Measurements from ENCODE around the gene TEKTIP1. TPM values are rescaled to one million over a fixed set of nuclear protein-coding genes. Genes with fewer than 3 reads are reported as not detected.

Gene TEKTIP1
- total and polyA plus RNA-seq, 2 experiments from 2014 or later = 1.5 TPM; not detected in 1

- H3K27me3 ChIP-seq = no peaks in the 10 kb centered on the region
- 94% methylated on average over 23 of the region's 23 CpGs for WGBS (ENCODE audit: low lambda C conversion rate, missing lambda C conversion rate)
These were observed 25.5 kb upstream of the TEKTIP1 start for GRCh38 chr19:3513229-3514140.

GRCh38 chr19:3514930-3515329 lies 24.0 kb upstream of the TEKTIP1 start:
- Histone ChIP-seq H3K27me3 (no peaks in the 10 kb centered on the region), H4K20me1 (ENCODE audit: insufficient read depth, poor library complexity, severe bottlenecking) (peaks cover 100% of the 10 kb centered on the region), H3K27ac (no peak overlapping the region), H3K4me1 (ENCODE audit: insufficient read depth) (peaks cover 7% of the 10 kb centered on the region), H3K4me3 (no peak overlapping the region), H2AFZ (no peak overlapping the region), H3K9me3 (ENCODE audit: low read depth) (no peaks in the 10 kb centered on the region), H3K9me2 (replicated peaks; ENCODE audit: insufficient read depth) (no peaks in the 10 kb centered on the region), H3K79me2 (peaks cover 100% of the 10 kb centered on the region), H3K4me2 (no peak overlapping the region), H3K36me3 (replicated peaks; ENCODE audit: insufficient read depth, low read depth) (no peaks in the 10 kb centered on the region)
- WGBS (ENCODE audit: low lambda C conversion rate, missing lambda C conversion rate) = 77% methylated on average over 12 of the region's 12 CpGs
- TF ChIP-seq CTCF (IDR thresholded peaks at IDR 0.05; ENCODE audit: poor library complexity) = no peak
- no peak for TF ChIP-seq EZH2 (IDR thresholded peaks at IDR 0.05; ENCODE audit: borderline replicate concordance)
- no peak for TF ChIP-seq EZH2phosphoT487 (IDR thresholded peaks at IDR 0.05; ENCODE audit: low read depth, severe bottlenecking, unreplicated experiment)
- DNase-seq (ENCODE audit: low spot score) = no peak

More at GRCh38 chr19:3513229-3514140, 25.5 kb upstream of the TEKTIP1 start:
- no peaks in the 10 kb centered on the region for H3K36me3 ChIP-seq (replicated peaks; ENCODE audit: insufficient read depth, low read depth)
- DNase-seq (ENCODE audit: low spot score) = no peak
- H3K9me2 ChIP-seq (replicated peaks; ENCODE audit: insufficient read depth) = no peaks in the 10 kb centered on the region
- H2AFZ ChIP-seq = no peak overlapping the region
- peaks cover 100% of the 10 kb centered on the region for H3K79me2 ChIP-seq
- H3K27ac ChIP-seq = no peak overlapping the region
- no peak overlapping the region for H3K4me2 ChIP-seq
- no peak overlapping the region for H3K4me3 ChIP-seq
- peaks cover 7% of the 10 kb centered on the region for H3K4me1 ChIP-seq (ENCODE audit: insufficient read depth)
- H4K20me1 ChIP-seq (ENCODE audit: insufficient read depth, poor library complexity, severe bottlenecking) = peaks cover 99% of the 10 kb centered on the region
- TF ChIP-seq EZH2 (IDR thresholded peaks at IDR 0.05; ENCODE audit: borderline replicate concordance) = no peak
- TF ChIP-seq EZH2phosphoT487 (IDR thresholded peaks at IDR 0.05; ENCODE audit: low read depth, severe bottlenecking, unreplicated experiment) = no peak
- TF ChIP-seq CTCF (IDR thresholded peaks at IDR 0.05; ENCODE audit: poor library complexity) = no peak
- H3K9me3 ChIP-seq (ENCODE audit: low read depth) = no peaks in the 10 kb centered on the region

GRCh38 chr19:3515891-3516422 lies 23.0 kb upstream of the TEKTIP1 start:
- Histone ChIP-seq H3K9me2 (replicated peaks; ENCODE audit: insufficient read depth) (no peaks in the 10 kb centered on the region), H3K79me2 (peaks cover 100% of the 10 kb centered on the region), H3K36me3 (replicated peaks; ENCODE audit: insufficient read depth, low read depth) (no peaks in the 10 kb centered on the region), H3K27ac (no peak overlapping the region), H3K9me3 (ENCODE audit: low read depth) (no peaks in the 10 kb centered on the region), H3K4me3 (no peak overlapping the region), H4K20me1 (ENCODE audit: insufficient read depth, poor library complexity, severe bottlenecking) (peaks cover 100% of the 10 kb centered on the region), H2AFZ (no peak overlapping the region), H3K4me1 (ENCODE audit: insufficient read depth) (peaks cover 7% of the 10 kb centered on the region), H3K4me2 (no peak overlapping the region), H3K27me3 (no peaks in the 10 kb centered on the region)
- DNase-seq (ENCODE audit: low spot score) = no peak
- TF ChIP-seq EZH2phosphoT487 (IDR thresholded peaks at IDR 0.05; ENCODE audit: low read depth, severe bottlenecking, unreplicated experiment) (no peak), CTCF (IDR thresholded peaks at IDR 0.05; ENCODE audit: poor library complexity) (no peak), EZH2 (IDR thresholded peaks at IDR 0.05; ENCODE audit: borderline replicate concordance) (no peak)
- 94% methylated on average over 15 of the region's 15 CpGs for WGBS (ENCODE audit: low lambda C conversion rate, missing lambda C conversion rate)
